Measurements from ENCODE around the gene MEAK7. TPM values are rescaled to one million over a fixed set of nuclear protein-coding genes. Genes with fewer than 3 reads are reported as not detected.

The MEAK7 gene
- total RNA-seq, 1 donor from 2014 or later: 12.8 TPM

DNA sequence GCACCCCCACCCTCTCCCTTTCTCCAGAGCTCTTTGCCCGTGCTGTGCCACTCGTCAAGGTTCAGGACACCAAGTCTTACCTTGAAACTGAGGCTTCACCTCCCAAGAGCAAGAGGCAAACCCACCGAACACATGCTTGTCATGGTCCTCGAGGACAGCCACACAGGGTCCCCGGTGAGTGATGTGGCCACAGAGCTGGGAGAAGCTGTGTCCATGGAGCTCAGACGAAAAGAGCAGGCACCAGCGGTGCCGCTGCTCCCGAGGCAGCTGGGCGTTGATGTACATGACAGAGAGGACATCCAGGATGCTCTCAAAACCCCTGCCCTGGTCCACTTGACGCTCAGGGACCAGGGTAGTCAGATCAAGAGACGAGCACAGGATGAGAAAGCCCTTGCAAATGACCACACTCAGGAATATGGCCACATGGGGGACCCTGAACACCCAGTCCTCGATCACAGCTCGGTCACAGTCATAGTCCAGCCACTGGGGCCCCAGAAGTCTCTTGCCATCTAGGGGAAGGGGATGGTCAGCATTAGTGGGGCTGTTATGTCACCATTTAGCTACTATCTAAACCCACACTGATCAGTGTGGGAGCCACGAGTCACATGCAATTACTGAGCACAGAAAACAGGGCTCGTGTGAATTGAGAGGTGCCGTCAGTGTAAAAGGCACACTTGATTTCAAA is 17.8 kb downstream of the MEAK7 start:
- no peak for DNase-seq

DNA sequence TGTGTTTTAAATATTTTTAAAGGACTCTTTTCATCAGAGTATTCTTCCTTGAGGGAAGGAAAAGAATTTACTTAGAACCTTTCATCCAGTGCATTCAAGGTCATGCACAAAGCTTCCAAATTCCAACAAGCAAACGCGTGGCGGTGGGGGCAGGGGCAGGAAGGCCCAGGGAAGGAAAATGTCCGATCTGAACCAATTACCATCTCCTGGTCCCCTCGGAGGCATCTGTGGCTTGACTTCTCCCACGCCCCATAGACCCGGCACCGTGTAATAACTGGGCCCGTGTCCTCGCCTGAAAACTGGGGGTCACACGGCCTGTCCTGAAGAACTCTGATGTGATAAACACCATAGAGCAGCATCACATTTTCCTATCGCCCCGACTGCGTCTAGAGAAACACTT is 18.3 kb downstream of the MEAK7 start:
- DNase-seq: no peak

DNA sequence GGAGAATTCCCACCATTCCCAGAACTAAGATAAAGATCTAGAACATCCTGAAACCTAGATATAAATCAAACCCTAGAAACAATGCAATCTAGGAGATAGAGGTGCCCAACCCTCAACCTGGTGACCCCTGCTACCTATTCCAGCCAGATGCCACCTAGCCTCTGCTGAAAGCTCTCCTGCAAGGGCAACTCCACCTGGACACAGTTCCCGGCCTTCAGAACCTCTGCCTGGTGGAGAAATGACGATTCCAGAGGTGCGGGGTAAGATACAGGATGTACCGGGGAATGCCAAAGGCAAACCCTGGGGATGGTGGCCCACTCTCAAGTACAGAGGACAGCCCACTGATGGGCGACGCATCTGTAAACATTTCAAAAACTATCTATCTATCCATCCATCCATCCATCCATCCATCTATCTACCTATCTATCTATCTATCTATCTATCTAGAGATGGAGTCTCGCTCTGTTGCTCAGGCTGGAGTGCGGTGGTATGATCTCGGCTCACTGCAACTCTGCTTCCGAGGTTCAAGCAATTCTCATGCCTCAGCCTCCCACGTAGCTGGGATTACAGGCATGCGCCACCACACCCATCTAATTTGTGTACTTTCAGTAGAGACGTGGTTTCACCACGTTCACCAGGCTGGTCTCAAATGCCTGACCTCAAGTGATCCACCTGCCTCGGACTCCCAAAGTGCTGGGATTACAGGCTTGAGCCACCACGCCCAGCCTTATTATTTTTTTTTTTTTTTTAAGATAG is 19.0 kb downstream of the MEAK7 start:
- no peak for DNase-seq

DNA sequence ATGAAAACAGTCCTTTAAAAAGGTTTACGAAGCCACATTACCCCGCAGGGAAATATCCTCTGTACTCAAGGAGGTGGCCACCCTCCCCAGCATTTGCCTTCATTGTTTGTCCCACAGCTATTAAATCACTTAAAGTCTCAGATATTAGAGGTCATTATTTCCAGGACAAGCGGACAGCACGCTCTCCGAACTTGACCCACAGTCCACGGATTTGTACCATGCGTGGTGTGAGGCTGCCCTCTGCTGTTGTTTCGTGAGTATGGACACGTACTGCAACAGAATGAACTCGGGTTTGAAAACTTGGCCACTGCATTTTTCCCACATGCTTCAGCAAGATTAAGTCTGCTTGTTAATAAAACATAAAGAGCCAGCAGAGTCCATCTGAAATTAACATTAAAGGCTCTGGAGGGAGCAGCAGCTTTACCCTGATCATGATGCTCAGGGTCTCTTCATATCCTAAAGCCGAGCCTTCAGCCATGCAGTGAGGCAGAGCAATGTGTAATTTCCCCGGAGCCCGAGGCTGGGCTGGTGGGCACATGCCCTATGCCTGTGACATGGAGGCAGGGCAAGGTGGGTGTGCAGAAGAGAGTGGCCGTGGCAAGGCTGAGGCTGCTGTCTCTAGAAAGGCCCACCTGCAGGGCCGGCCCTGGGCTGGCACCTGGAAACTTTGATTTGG is 19.7 kb downstream of the MEAK7 start:
- peak; percentile 53 for DNase-seq

DNA sequence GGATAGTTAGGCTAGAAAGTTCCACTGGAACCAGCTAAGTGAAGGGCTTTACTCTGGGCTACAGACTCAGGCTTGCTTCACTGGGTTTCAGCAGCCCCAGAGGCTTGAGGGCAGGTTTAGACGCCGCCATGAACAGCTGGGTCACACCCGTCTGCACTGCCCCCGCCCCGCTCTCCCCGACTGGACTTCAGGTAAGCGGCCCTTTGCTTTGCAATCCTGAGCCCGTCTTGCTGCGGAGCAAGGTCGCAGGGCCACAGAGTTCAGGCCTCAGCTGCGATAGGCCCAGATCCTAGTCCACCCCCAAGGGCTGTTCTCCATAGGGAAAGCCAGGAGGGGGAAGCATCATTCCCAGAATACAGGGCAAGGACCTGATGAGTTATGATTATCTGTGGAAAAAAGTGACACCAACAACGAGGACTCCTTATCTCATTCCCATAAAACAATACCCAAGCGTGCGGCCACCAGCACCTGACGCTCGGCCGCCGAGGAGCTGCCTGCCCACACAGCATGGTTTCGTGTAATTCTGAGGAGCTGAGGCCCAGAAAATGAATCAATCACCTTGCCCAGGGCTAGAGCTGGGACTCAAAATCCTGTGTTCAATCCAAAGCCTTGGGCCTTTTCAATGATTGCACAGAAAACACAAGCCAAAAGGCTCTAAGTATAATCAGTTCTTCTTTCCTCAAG is 20.4 kb downstream of the MEAK7 start:
- no peak for DNase-seq

DNA sequence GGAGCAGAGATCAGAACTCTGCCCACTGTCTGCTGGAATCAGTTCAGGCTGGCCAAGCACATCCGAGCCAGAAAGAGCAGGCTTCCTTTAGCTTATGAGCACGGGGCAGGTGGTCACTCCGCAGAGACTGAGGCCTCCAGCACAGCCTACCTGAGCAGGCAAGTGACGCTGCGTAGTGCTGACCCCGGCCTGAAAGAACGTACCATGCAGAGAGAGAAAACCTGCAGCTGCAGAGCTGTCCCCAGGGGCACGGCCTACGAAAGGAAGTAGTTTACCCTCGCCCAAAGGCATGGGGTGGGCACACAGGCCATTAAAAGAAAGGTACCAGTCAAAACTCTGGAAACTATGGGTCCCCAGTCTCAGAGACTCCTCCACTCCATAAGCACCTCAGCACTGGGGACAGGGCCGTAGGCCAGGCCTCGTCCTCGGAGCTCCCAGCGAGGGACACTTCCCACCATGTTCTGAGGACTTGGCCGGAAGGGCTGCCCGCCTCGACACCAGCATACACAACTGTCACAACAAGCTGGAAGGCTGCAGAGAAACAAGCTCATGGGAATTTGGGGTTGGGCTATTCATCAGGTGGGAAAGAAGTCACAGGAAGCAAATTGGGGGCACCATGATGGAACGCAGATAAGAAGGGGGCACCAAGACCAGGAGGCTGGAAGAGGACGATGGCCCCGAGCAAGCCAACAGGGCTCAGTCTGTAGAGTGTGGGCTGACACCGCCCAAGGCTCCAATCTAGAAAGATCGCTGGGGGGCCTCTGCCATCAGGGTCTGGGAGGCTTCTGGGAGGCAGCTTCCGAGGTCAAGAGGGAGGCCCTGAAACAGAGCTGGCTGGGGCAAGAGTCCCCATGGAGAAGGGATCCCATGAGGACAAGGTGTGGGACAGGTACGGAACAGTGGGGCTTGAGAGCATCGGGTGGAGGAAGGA is 21.2 kb downstream of the MEAK7 start:
- no peak for DNase-seq

DNA sequence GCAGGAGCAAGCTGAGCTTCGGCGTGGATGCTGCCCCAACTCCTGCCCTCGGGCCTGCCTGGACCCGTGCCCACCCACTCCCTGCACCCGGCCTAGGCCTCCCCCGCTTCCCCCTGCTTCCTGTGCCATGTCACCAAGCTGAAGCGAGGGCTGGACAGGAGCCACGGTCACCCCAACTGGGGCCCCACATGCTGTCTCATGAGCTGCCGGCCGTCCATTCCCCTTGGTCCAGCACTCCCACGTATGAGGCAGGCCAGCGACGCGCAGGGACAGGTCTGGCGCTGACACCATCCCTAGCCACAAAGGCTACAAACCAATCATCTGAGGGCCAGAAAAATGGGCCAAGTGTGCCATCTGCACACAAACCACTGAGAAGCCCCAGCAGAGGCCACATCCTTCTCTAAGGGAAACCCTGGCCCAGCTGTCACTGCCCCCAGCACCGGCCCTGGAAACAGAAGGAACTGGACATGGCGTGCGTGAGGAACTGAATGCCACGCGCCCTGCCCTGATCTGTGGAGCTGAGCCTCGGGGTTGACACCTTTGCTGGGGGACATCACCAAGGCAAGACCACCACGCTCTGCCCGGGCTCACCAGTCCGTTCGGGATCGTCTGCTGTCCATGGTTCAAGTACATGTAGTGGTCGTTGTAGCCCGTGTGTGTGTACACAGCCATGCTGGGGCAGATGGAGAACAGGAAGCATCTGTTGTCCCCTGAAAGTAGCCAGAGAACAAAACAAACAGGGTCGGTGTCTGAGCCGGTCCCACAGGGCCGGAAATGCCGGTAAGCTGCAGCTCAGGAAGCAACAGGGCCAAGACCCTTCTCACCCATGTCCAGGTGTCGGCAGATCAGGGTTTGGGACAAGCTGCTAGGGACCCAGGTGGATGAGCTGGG is 22.2 kb downstream of the MEAK7 start:
- DNase-seq: no peak

DNA sequence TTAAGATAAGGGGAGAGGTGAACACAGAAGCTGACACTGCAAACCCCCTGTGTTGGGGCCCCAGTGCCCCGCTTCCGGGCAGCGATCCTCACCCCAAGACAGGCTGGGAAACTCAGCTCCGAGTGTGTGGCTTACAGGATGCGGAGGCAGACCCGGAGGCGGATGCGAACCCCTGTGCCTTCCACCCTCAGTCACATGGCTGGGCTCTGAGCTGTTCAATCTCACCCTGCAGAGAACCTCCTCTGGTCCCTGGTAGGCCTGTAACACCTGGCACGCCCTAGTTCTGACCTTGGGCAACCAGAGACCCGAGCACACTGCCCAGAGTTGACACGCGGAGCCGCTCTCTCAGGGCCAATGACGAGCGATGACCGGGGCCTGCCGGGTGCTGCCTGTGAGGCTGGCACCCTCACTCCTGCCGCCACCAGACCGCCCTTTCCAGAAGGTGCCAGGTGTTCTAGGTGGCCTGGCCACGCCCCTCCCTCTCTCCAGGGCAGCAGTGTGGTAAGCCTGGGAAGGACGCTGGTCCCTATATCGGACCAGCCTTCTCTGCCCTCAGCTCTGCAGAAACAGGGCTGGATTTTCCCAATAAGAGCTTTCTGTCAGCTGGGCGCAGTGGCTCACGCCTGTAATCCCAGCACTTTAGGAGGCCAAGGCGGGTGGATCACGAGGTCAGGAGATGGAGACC is 23.3 kb downstream of the MEAK7 start:
- DNase-seq: no peak

DNA sequence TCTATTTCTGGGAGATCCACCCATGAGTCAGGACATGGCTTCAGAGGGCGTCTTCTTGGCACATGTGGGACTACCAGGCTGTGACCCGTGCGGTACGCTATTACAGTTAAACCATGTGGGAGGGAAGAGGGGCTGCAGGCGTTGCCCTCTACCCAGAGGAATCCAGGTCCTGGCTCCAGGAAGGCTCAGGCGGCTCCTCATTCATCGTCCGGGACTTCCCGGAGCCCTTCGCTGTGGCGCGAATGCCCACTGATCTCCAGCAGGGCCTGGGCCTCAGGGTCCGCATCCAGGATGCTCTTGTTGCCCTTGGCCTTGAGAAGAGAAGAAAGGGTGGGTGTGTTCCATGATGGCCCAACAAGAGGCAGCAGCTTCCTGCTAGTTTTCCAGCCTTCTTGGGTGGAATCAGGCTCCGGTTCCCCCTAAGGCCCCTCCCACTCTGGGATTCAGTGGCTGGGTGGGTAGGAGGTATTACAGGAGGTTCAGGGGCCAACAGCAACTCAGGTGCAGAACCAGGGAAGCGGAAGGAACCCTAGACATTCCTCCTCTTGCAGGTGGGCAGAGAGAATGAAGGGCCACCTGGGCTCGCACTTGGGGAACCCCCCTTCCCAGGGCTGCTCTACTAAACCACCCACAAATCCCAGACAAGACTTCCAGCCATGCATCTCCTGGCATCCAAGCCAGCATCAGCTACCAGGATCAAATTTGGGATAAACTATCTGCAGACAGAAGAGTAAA is 24.6 kb downstream of the MEAK7 start:
- DNase-seq: no peak

DNA sequence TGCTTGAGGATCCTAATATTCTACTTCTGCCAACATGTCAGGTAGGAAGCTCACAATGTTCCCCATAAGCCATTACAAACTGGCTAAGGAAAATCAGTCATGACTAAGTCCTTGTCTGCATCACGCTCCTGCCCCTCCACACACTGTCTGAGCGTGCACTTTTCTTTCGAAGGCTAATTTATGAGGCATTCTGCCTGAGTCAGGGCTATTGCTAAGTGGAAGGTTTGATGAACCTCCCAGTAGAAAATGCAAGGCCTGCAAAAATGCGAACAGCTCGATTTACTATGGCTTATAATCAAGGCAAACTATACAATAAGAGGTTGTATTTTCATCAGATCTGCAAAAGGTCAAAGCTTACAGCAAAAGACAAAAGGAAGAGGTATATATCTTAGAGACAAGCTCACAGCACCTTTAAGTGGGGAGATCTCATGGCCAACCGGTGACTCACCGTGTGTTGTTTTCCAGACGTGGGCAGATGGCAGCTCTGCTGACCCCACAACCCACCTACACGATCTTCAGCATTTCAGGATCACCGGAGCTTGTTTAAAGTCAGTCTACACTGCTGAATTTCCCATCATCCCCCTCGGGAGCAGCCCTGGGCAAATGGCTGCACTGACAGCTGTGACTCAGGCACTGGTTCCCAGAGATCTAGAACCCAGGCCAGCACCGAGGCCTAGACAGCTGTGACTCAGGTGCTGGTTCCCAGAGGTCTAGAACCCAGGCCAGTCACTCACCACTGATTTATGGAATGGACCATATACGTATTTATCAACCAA is 26.1 kb downstream of the MEAK7 start:
- no peak for DNase-seq

DNA sequence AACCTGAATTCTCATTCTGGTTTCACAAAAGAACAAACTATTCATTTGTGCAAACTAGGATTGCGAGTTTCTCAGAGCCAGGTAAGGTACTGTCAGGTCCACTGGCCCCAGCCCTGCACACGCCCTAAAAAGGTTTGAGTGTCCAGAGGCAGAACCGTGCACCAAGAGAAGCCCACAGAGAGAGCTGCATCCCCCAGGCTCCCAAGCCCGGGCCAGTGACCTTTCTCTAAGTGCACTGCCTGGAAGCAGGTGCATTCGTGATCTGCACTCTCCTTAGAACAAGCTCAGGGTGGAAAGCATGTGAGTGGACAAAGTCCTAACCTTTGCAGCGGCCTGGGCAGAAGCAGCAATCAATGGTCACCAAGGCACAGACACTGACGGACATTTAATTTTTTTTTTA is 26.8 kb downstream of the MEAK7 start:
- no peak for DNase-seq

DNA sequence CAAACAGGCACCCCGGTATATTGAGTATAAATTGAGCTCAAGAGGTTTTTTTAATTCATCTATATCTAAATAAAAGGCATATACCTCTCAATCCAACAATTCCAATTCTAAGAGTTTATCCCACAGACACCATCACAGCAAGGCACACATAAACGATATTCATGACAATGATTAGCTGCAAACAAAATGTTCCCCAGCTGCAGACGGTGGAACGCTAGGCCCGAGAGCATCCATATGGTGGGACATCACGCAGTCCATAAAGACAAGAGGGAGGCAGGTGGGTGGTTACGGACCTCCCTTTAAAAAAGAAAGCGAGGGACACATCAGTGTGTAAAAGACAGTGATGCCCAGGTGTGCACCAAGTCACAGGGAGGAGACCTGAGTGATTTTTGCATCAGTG is 28.1 kb downstream of the MEAK7 start:
- DNase-seq: no peak

DNA sequence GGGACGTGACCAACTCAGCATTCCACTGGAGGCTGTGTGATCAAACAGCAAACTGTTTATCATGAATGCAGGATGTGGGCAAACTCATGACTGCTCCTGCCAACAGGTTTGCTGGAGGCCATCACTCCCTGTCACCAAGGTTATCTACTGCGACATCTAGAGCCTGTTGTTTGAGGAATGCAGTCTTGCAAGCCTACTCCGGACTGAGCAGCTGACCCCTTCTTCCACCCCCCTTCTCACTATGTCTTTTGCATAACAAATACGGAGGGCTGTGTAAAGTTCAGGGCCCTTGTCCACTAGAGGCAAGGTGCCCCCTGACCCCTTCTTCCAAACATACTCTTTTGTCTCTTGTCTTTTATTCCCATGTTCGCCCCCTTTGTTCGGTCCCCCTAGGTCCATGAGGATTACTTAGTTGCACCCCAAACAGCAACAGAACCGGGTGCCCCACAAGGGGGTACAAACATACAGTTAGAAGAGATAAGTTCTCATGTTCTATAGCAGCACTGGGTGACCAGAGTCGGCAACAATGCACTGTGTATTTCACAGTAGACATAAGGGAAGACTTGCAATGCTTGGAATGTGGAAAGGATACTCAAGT is 28.7 kb downstream of the MEAK7 start:
- DNase-seq: no peak

DNA sequence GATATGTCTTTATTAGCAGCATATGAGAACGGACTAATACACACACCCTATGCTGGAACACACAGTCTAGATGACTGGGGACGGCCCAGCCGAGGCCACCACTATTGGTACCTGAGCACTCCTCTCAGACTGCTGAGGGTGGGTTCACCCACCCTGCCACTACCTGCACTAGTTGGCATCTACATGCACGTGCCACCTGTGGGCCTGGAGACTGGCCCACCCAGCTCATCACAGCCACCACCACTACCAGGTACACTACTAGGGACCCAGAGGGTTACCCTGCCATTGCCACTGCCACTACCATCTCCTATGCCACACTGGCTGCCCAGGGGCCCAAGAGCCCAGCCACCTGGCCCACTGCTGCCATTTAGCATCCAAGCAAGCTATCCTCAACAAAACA is 32.5 kb downstream of the MEAK7 start:
- no peak for DNase-seq

DNA sequence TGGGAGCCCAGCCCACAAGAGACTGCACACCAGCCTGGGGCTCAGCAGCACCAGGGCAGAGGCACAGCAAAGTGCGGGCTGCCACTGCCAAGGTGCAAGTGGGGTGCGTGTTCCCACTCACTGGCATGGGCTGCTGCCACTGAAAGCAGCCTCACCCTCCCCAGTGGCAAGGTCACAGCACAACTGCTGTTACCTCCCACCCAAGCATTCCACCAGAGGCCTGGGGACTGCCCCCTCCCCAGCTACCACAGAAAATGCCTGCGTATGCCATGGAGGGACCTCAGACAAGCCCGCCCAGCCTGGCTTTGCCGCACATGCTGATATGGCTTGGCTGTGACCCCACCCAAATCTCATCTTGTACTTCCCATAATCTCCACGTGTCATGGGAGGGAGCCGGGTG is 33.1 kb downstream of the MEAK7 start:
- DNase-seq: no peak

DNA sequence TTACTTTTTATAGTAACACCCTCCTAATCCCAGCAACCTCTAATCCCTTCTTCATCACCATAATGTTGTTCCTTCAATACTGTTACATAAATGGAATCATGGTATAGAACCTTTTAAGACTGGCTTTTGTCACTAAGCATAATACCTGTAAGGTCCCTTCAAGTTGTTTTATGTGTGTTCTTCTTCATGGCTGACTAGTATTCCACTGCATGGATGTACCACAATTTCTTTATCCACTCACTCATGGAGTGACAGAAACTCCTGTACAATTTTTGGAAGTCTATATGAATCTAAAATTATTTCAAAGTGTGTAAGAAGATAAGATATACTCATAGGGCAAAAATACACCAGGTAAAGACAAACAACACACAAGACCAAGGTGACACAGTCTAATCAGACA is 36.8 kb downstream of the MEAK7 start:
- no peak for DNase-seq

DNA sequence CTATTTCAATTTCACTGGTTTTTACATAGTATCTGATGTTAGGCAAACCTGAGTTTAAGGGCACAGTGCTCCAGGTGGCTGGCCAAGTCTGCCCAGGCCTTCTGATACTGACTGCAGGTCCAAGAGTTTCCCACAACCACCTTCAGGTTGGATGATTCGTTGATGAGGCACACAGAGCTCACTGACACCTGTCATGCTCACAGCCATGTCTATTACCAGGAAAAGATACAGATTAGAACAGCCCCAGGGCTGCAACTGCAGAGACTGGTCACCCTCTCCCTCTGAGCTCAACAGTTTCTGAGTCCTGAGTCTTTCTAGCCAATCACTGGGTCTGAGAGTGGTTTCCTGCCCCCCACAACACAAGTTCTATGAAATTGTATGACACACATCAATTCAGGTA is 37.2 kb downstream of the MEAK7 start:
- DNase-seq: no peak

DNA sequence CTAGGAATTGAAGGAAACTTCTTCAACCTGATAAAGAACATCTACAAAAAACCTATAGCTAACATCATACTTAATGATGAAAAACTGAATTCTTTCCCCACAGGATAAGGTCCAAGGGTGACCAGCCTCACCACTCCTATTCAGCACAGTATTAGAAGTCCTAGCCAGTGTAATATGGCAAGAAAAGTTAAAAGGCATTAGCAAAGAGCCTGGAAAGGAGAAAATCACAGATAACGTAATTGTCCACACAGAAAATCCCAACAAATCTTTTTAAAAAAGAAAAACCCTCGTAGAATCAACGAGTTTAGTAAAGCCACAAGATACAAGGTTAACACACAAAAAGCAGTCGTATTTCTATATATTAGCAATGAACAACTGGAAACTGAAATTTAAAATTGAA is 37.8 kb downstream of the MEAK7 start:
- DNase-seq: no peak
